ENCODE measurements around the gene C11orf58. TPM values are rescaled to one million over a fixed set of nuclear protein-coding genes. Genes with fewer than 3 reads are reported as not detected.

The C11orf58 gene
- total RNA-seq, 4 donors from 2014 or later, result 65.5 to 115 (median 99.9) TPM

GRCh38 chr11:16781936-16782919 is 43.8 kb downstream of the C11orf58 start:
- intact Hi-C loops (cut with DNase I; ENCODE audit: low total_unique reads), result no loop called here
- no peak for TF ChIP-seq POLR2A (IDR thresholded peaks at IDR 0.05)
- TF ChIP-seq EP300 (IDR thresholded peaks at IDR 0.05; ENCODE audit: low read depth), result no peak
- TF ChIP-seq POLR2AphosphoS5 (IDR thresholded peaks at IDR 0.05), result no peak
- TF ChIP-seq CTCF (IDR thresholded peaks at IDR 0.05), result no peak
- no peaks in the 10 kb centered on the region for H3K36me3 ChIP-seq
- WGBS, 2 donors (ENCODE audit: low coverage in 1 of 2), result 69 to 73% methylated on average over 3 to 11 of the region's 11 CpGs
- H3K27me3 ChIP-seq, result no peaks in the 10 kb centered on the region
- no peak overlapping the region for H3K4me3 ChIP-seq
- peaks cover 0 to 10% (median 0%) of the 10 kb centered on the region in 4 donors for H3K4me1 ChIP-seq
- H3K27ac ChIP-seq, result no peak overlapping the region
- H3K9me3 ChIP-seq, result no peaks in the 10 kb centered on the region
- DNase-seq, result no peak
- in situ Hi-C loops (cut with MboI; ENCODE audit: low pct_ligation_motif_present in 1 of 4, low pct_unique_long_range_greater_than_20kb in 1 of 4, low sequenced_read_pairs in 3 of 4), result no loop called here

GRCh38 chr11:16783321-16783801 is 44.9 kb downstream of the C11orf58 start:
- intact Hi-C loops (cut with DNase I; ENCODE audit: low total_unique reads) (no loop called here), in situ Hi-C loops (cut with MboI; ENCODE audit: low pct_ligation_motif_present in 1 of 4, low pct_unique_long_range_greater_than_20kb in 1 of 4, low sequenced_read_pairs in 3 of 4) (no loop called here)
- Histone ChIP-seq H3K4me3 (no peak overlapping the region), H3K27ac (no peak overlapping the region), H3K27me3 (no peaks in the 10 kb centered on the region), H3K36me3 (no peaks in the 10 kb centered on the region), H3K4me1 (peaks cover 0 to 10% (median 3%) of the 10 kb centered on the region in 4 donors), H3K9me3 (no peaks in the 10 kb centered on the region)
- TF ChIP-seq EP300 (IDR thresholded peaks at IDR 0.05; ENCODE audit: low read depth), result no peak
- DNase-seq, result no peak
- 94% methylated on average over 22 of the region's 22 CpGs; no CpG with 5 or more reads in 1 of the 2 donors for WGBS, 2 donors (ENCODE audit: low coverage in 1 of 2)

GRCh38 chr11:16784097-16784496 is 45.6 kb downstream of the C11orf58 start:
- no peaks in the 10 kb centered on the region for H3K9me3 ChIP-seq
- H3K27ac ChIP-seq, result no peak overlapping the region
- in situ Hi-C loops (cut with MboI; ENCODE audit: low pct_ligation_motif_present in 1 of 4, low pct_unique_long_range_greater_than_20kb in 1 of 4, low sequenced_read_pairs in 3 of 4) (no loop called here), intact Hi-C loops (cut with DNase I; ENCODE audit: low total_unique reads) (no loop called here)
- 80 to 81% methylated on average over 2 of the region's 2 CpGs for WGBS, 2 donors (ENCODE audit: low coverage in 1 of 2)
- H3K27me3 ChIP-seq, result no peaks in the 10 kb centered on the region
- no peak for DNase-seq
- no peak for TF ChIP-seq EP300 (IDR thresholded peaks at IDR 0.05; ENCODE audit: low read depth)
- no peak for TF ChIP-seq CTCF (IDR thresholded peaks at IDR 0.05)
- no peak for TF ChIP-seq POLR2AphosphoS5 (IDR thresholded peaks at IDR 0.05)
- no peak for TF ChIP-seq POLR2A (IDR thresholded peaks at IDR 0.05)
- H3K4me3 ChIP-seq, result no peak overlapping the region
- H3K4me1 ChIP-seq, result peaks cover 0 to 9% (median 3%) of the 10 kb centered on the region in 4 donors
- H3K36me3 ChIP-seq, result no peaks in the 10 kb centered on the region

- Histone ChIP-seq H3K27ac (no peak overlapping the region), H3K9me3 (no peaks in the 10 kb centered on the region), H3K27me3 (no peaks in the 10 kb centered on the region), H3K4me3 (no peak overlapping the region), H3K36me3 (no peaks in the 10 kb centered on the region), H3K4me1 (peaks cover 0 to 5% (median 2%) of the 10 kb centered on the region in 4 donors)
- DNase-seq, result no peak
- in situ Hi-C loops (cut with MboI; ENCODE audit: low pct_ligation_motif_present in 1 of 4, low pct_unique_long_range_greater_than_20kb in 1 of 4, low sequenced_read_pairs in 3 of 4), result no loop called here
- TF ChIP-seq POLR2A (IDR thresholded peaks at IDR 0.05) (no peak), POLR2AphosphoS5 (IDR thresholded peaks at IDR 0.05) (no peak), CTCF (IDR thresholded peaks at IDR 0.05) (no peak)
- intact Hi-C loops (cut with DNase I; ENCODE audit: low total_unique reads), result no loop called here
- WGBS, 2 donors (ENCODE audit: low coverage in 1 of 2), result 93% methylated on average over 2 of the region's 2 CpGs; no CpG with 5 or more reads in 1 of the 2 donors
Measured at GRCh38 chr11:16784666-16785065, 46.2 kb downstream of the C11orf58 start.

Data from transverse colon (tissue), 4 donors.